Rectal smooth muscle tissue (tissue), 1 donor: ENCODE results near the gene SERHL2.
"Not testable (repeated sequence)": the region's sequence is repeated elsewhere in the genome, so short reads cannot be mapped to it uniquely, and the experiment has no call there.

Experiments
- H3K27ac ChIP-seq: one replicate; pipeline ENCODE4 v1.7.0; 2013; ENCODE audit warnings: low read depth, low read length, inconsistent platforms
- H3K27me3 ChIP-seq: one replicate; pipeline ENCODE4 v1.7.0; 2013; ENCODE audit warnings: low read length; ENCODE audit not compliant: control insufficient read depth, insufficient read depth
- H3K36me3 ChIP-seq: one replicate; pipeline ENCODE4 v1.7.0; 2013; ENCODE audit warnings: low read length; ENCODE audit not compliant: control insufficient read depth, insufficient read depth
- H3K4me1 ChIP-seq: one replicate; pipeline ENCODE4 v1.7.0; 2013; ENCODE audit warnings: low read length; ENCODE audit not compliant: control insufficient read depth, insufficient read depth
- H3K4me3 ChIP-seq: one replicate; pipeline ENCODE4 v1.7.0; 2013; ENCODE audit warnings: low read length
- H3K9ac ChIP-seq: one replicate; pipeline ENCODE4 v1.7.0; 2013; ENCODE audit warnings: low read length

SERHL2 gene

DNA sequence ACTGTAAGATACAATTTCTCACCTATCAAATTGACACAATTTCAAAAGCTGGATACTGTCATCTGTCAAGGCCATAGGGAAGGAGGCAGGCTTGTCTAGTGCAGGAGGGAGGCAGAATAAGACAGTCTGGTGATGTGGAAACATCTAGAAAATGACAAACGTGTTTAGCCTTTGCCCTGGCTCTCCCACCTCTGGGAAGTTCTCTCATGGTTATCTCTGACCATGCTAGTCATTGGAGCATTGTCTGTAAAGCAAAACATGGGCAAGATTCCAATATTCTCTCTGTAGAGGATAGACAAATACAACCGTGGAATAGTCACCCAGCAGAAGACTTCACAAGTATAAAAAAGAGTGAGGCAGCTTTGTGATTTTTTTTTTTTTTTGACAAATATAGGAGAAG is 9.1 kb upstream of the SERHL2 start:
- Histone ChIP-seq H3K4me3 (no peak overlapping the region), H3K27ac (no peak overlapping the region), H3K4me1 (no peaks in the 10 kb centered on the region), H3K36me3 (no peaks in the 10 kb centered on the region), H3K9ac (no peak overlapping the region), H3K27me3 (peaks cover 4% of the 10 kb centered on the region)

DNA sequence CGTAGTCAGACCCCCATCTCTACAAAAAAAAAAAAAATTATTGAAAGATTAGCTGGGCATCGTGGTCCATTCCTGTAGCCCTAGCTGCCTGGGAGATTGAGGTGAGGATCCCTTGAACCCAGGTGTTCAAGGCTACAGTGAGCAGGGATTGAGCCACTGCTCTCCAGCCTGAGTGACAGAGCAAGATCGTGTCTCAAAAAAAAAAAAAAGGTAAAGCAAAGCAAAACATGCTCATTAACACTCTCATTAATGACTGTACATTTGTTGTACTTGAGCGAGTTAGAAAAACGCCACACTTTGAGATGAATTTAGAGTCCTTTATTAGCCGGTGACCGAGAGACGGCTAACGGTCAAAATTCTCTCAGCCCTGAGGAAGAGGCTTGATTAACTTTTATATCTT is 6.2 kb upstream of the SERHL2 start:
- Histone ChIP-seq H3K4me1 (no peaks in the 10 kb centered on the region), H3K36me3 (no peaks in the 10 kb centered on the region), H3K27me3 (peaks cover 6% of the 10 kb centered on the region), H3K4me3 (no peak overlapping the region), H3K9ac (no peak overlapping the region), H3K27ac (no peak overlapping the region)

DNA sequence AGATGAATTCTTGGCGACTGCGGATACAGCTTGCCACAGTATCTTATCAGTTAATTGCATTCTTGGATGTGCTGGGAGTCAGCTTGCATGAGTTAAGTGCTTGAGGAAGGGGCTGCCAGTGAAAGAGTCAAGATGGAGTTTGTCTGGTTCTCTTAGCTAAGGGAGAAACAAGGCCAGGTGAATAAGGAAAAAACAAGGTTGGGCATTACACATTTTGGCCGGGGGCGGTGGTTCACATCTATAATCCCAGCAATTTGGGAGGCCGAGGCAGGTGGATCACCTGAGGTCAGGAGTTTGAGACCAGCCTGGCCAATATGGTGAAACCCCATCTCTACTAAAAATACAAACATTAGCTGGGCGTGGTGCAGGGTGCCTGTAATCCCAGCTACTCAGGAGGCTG is 5.6 kb upstream of the SERHL2 start:
- H3K4me1 ChIP-seq, H3K4me3 ChIP-seq, H3K27me3 ChIP-seq, H3K27ac ChIP-seq, H3K36me3 ChIP-seq, H3K9ac ChIP-seq: not testable (repeated sequence)

DNA sequence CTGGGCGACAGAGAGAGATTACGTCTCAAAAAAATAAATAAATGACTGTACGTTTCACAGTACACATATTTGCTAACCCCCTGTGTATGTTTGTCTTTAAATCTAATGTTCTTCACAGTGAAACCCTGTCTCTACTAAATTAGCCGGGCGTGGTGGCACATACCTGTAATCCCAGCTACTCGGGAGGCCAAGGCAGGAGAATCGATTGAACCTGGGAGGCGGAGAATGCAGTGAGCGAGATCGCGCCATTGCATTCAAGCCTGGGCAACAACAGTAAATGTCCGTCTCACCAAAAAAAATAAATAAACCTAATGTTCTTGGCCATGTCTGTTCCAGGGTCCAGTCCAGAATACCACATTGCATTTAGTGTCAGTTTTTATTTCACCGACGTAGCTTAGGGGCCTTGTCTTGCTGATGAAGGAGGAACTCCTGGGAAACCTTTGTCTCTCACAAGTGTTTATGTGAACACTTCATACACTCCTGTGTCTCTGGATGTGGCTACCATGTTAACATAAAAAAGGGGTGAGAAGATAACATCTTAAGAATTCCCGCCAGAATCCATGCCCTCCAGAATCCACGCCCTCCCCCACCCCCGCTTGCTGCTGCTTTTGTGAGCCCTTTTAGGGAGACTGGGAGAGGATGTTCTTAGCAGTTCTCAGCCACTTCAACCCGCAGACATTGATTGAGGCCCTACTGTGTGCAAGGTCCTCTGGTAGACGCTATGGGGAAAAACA is 5.0 kb upstream of the SERHL2 start:
- peaks cover 6% of the 10 kb centered on the region for H3K27me3 ChIP-seq
- no peak overlapping the region for H3K9ac ChIP-seq
- no peak overlapping the region for H3K4me3 ChIP-seq
- no peaks in the 10 kb centered on the region for H3K36me3 ChIP-seq
- H3K27ac ChIP-seq, result no peak overlapping the region
- no peaks in the 10 kb centered on the region for H3K4me1 ChIP-seq

DNA sequence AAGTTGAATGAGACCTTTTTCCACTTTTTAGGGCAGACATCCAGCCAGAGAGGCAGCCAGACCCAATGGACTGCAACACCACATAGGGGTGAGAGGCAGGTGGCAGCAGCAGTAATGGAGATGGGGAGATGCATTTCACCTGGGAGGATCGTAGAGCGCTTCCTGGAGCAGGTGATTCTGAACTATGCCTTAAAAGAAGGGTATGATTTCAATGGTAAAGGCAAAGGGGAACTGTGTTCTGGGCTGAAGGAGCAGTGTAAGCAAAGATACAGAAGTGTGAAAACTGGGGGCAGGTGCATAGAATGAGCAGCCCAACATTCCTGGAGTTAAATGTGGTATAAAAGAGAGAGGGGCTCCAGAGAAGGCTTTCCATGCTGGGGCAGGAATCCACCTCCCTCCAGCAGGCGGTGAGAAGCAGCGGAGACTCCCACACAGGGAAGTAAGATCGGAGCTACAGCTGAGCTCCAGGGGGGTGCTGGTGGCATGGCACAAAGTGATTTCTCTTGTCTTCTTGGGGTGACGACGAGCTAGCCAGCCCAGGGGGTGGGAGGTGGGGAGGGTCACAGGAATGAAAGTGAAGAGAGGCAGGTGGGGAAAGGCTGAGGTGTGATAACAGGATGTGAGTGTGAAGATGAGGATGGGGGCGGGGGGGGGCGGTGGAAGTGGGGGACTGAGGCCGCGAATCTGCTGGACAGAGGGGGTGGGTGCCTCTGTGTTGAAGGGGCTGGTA is 4.3 kb upstream of the SERHL2 start:
- no peaks in the 10 kb centered on the region for H3K4me1 ChIP-seq
- no peak overlapping the region for H3K27ac ChIP-seq
- no peaks in the 10 kb centered on the region for H3K36me3 ChIP-seq
- peaks cover 6% of the 10 kb centered on the region for H3K27me3 ChIP-seq
- no peak overlapping the region for H3K4me3 ChIP-seq
- H3K9ac ChIP-seq, result no peak overlapping the region

DNA sequence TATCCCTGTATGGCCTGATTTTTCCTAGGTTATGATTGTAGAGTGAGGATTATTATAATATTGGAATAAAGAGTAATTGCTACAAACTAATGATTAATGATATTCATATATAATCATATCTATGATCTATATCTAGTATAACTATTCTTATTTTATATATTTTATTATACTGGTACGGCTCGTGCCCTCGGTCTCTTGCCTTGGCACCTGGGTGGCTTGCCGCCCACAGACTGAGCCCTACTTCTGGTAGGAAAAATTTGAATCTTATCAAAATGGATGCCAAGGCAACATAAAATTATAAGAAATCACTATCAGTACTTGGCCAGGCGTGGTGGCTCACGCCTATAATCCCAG is 1.5 kb upstream of the SERHL2 start:
- not testable (repeated sequence) for H3K27ac ChIP-seq, H3K4me3 ChIP-seq, H3K9ac ChIP-seq, H3K27me3 ChIP-seq, H3K4me1 ChIP-seq, H3K36me3 ChIP-seq

DNA sequence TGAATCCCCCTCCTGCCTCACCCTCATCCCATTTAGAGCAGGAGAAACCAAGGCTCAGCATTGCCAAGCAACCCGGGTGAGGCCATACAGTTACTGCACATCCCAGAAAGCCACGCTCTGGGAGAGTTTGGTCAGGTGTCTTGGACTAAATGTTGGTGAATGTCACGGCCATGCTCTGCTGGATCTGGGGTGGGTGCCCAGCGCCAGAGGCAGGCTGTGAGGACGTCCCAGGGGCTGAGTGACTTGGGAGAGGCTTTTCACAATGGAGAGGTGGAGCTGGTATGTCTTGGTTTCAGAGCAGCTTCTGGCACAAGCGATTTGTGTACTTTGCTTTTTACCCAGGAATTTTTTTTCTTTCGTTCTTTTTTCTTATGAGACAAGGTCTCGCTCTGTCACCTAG is 6.6 kb downstream of the SERHL2 start:
- Histone ChIP-seq H3K9ac (no peak overlapping the region), H3K27ac (no peak overlapping the region), H3K4me3 (no peak overlapping the region), H3K4me1 (no peaks in the 10 kb centered on the region), H3K27me3 (no peaks in the 10 kb centered on the region), H3K36me3 (no peaks in the 10 kb centered on the region)

DNA sequence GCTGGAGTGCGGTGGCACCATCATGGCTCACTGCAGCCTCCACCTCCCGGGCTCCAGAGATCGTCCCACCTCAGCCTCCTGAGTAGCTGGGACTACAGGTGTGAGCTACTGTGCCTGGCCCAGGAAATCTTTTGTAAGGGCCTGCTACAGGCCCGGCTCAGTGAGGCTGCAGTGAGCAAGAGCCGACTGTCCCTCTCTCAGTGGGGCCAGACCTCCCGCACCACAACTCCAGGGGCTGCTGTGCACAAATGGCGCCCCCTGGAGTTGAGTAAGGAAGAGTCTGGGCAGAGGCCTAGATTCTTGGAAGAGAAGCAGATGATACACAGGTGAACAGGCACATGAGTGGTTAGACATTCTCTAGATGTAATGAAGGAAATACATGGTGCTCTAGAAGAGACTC is 7.0 kb downstream of the SERHL2 start:
- H3K4me1 ChIP-seq, result no peaks in the 10 kb centered on the region
- H3K9ac ChIP-seq, result no peak overlapping the region
- no peak overlapping the region for H3K27ac ChIP-seq
- H3K27me3 ChIP-seq, result no peaks in the 10 kb centered on the region
- no peak overlapping the region for H3K4me3 ChIP-seq
- H3K36me3 ChIP-seq, result no peaks in the 10 kb centered on the region

DNA sequence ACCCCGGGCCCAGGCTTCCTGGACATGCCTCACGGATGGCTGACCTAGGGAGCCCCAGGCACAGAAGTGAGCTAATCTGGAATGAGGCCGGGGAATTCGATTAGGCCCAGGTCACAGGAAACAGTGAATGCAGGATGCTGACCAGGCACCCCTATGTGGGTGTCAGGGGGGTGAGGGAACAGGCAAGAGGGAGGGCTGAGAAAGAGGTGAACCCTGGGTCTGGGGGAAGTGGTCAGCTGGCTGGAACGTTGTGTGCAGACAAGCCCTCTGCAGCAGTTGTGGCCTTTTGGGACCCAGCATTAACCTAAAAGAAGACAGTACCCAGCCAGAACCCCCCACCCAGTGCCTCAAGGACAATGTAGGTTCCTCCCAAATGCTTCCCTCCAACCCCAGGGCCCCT is 8.1 kb downstream of the SERHL2 start:
- no peaks in the 10 kb centered on the region for H3K36me3 ChIP-seq

DNA sequence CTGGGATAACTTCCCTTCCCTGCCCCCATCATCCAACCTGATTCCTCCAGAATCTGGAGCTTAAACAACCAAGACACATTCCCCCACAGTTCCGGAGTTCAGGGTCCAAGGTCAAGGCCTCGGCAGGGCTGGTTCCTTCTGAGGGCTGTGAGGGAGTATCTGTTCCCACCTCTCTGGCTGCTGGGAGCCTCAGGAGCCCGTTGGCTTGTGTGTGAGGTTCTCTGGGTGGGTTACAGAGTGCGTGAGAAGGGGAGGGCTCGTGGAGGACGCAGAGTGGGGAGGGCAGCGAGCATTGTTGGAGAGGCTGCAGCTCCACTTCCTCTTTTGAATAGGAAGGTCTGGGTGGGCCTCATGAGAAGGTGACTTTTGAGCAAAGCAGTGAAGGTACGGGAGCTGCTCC is 8.5 kb downstream of the SERHL2 start:
- no peak overlapping the region for H3K9ac ChIP-seq
- no peak overlapping the region for H3K27ac ChIP-seq
- H3K36me3 ChIP-seq, result no peaks in the 10 kb centered on the region
- H3K4me1 ChIP-seq, result no peaks in the 10 kb centered on the region
- H3K27me3 ChIP-seq, result no peaks in the 10 kb centered on the region
- no peak overlapping the region for H3K4me3 ChIP-seq

More for the DNA sequence above, 8.1 kb downstream of the SERHL2 start:
- Histone ChIP-seq H3K9ac (no peak overlapping the region), H3K4me1 (no peaks in the 10 kb centered on the region), H3K4me3 (no peak overlapping the region), H3K27me3 (no peaks in the 10 kb centered on the region), H3K27ac (no peak overlapping the region)

DNA sequence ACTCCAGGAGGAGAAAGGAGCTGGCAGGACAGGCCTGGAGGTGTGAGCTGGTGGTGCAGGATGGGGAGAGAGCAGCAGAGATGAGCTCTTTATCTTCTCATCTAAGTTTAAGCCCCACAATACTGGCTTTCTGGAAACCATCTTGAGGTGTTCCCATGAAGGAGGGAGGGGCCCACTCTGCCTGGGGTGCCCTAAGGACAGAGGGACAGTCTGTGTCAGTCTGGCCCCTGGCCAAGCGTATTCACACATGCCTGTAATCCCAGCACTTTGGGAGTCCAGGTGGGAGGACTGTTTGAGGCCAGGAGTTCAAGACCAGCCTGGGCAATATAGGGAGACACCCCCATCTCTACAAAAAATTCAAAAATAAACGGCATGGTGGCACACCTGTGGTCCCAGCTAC is 8.9 kb downstream of the SERHL2 start:
- H3K4me1 ChIP-seq, result no peaks in the 10 kb centered on the region
- no peak overlapping the region for H3K4me3 ChIP-seq
- H3K36me3 ChIP-seq, result no peaks in the 10 kb centered on the region
- H3K27ac ChIP-seq, result no peak overlapping the region
- H3K9ac ChIP-seq, result no peak overlapping the region
- H3K27me3 ChIP-seq, result no peaks in the 10 kb centered on the region

DNA sequence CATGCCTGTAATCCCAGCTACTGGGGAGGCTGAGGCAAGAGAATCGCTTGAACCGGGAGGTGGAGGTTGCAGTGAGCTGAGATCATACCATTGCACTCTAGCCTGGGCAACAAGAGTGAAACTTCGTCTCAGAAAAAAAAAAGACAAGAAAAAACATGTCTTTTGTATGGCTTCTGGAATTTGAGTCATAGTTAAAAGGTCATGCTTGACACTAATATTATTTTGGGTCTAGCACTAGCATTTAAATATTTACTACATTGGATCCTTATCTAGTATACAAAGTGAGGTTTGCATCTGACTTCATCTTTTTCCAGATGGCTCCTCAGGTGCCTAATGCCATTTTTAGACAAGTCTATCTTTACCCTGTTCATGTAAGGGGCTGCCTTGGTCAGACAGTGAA is 10.2 kb downstream of the SERHL2 start:
- H3K4me1 ChIP-seq, H3K36me3 ChIP-seq, H3K27ac ChIP-seq, H3K4me3 ChIP-seq, H3K9ac ChIP-seq, H3K27me3 ChIP-seq: not testable (repeated sequence)

DNA sequence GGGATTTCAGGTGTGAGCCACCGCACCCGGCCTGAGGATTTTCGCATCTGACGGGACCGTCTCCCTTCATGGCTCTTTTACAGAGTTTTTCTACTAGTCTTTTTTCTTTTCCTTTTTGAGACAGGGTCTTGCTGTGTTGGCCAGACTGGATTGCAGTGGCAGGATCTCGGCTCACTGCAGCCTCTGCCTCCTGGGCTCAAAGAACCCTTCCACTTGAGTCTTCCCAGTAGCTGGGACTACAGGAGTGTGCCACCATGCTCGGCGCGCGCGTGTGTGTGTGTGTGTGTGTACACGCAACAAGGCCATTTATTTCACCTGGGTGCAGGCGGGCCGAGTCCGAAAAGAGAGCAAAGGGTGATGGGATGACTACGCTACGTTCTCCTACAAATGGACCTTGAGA is 10.9 kb downstream of the SERHL2 start:
- no peaks in the 10 kb centered on the region for H3K36me3 ChIP-seq
- H3K4me3 ChIP-seq, result no peak overlapping the region

More for the DNA sequence above, 10.9 kb downstream of the SERHL2 start:
- Histone ChIP-seq H3K9ac (no peak overlapping the region), H3K27me3 (no peaks in the 10 kb centered on the region), H3K4me1 (no peaks in the 10 kb centered on the region), H3K27ac (no peak overlapping the region)
